Loucy (cell line): Measurements from ENCODE around the gene HUNK.

ENCODE experiments used
- H2AFZ ChIP-seq: fragments of 200-600 bp; sonication (generic); 2 replicates; pipeline ENCODE4 v1.6.0; 2016; ENCODE audit warnings: antibody characterized with exemption, mild to moderate bottlenecking, low read length, moderate library complexity
- H3F3A ChIP-seq: fragments of 200-600 bp; 2 replicates; pipeline ENCODE4 v1.6.0; 2016; ENCODE audit warnings: antibody characterized with exemption, low read depth, mild to moderate bottlenecking
- H3K27me3 ChIP-seq: fragments of 200-600 bp; sonication (generic); 2 replicates; pipeline ENCODE4 v1.6.1; 2014; ENCODE audit warnings: low read length, mild to moderate bottlenecking; ENCODE audit not compliant: insufficient read depth, poor library complexity, severe bottlenecking
- H3K36me3 ChIP-seq: fragments of 200-600 bp; sonication (generic); 2 replicates; pipeline ENCODE4 v1.6.1; 2016; ENCODE audit warnings: low read length; ENCODE audit not compliant: insufficient read depth
- H3K4me1 ChIP-seq: fragments of 200-600 bp; sonication (generic); 2 replicates; pipeline ENCODE4 v1.5.1; 2014; ENCODE audit warnings: low read length, mild to moderate bottlenecking; ENCODE audit not compliant: insufficient read depth, poor library complexity, severe bottlenecking
- H3K4me2 ChIP-seq: fragments of 200-600 bp; sonication (generic); 2 replicates; pipeline ENCODE4 v1.6.0; 2014; ENCODE audit warnings: antibody characterized with exemption, low read length, low read depth, mild to moderate bottlenecking; ENCODE audit not compliant: poor library complexity, severe bottlenecking
- H3K4me3 ChIP-seq: fragments of 200-600 bp; sonication (generic); 2 replicates; pipeline ENCODE4 v1.5.1; 2014; ENCODE audit warnings: low read length, mild to moderate bottlenecking, mixed read lengths; ENCODE audit not compliant: poor library complexity, severe bottlenecking
- H3K79me2 ChIP-seq: fragments of 200-600 bp; sonication (generic); 2 replicates; pipeline ENCODE4 v1.6.1; 2014; ENCODE audit warnings: low read length; ENCODE audit not compliant: insufficient read depth
- H3K9ac ChIP-seq: fragments of 200-600 bp; sonication (generic); 2 replicates; pipeline ENCODE4 v1.6.0; 2014; ENCODE audit warnings: mild to moderate bottlenecking, low read depth, low read length, moderate library complexity; ENCODE audit not compliant: poor library complexity, severe bottlenecking
- H3K9me2 ChIP-seq: fragments of 200-600 bp; sonication (generic); replicated peaks from 2 replicates; pipeline ENCODE4 v1.6.1; 2016; ENCODE audit warnings: low read depth, low read length, mixed read lengths
- H3K9me3 ChIP-seq: fragments of 200-600 bp; sonication (generic); 2 replicates; pipeline ENCODE4 v1.6.1; 2014; ENCODE audit warnings: mild to moderate bottlenecking, antibody characterized with exemption, low read length, low read depth; ENCODE audit not compliant: insufficient read depth
- H4K20me1 ChIP-seq: fragments of 200-600 bp; sonication (generic); 2 replicates; pipeline ENCODE4 v1.6.0; 2014; ENCODE audit warnings: antibody characterized with exemption, low read length, mild to moderate bottlenecking; ENCODE audit not compliant: insufficient read depth, poor library complexity, severe bottlenecking
- CTCF ChIP-seq: fragments of 200-600 bp; sonication (generic); conservative IDR thresholded peaks from 2 replicates; pipeline ENCODE4 v1.5.1; 2014; ENCODE audit warnings: mild to moderate bottlenecking, antibody characterized with exemption, low read length
- EZH2phosphoT487 ChIP-seq: fragments of 200-600 bp; IDR thresholded peaks from 2 replicates; pipeline ENCODE4 v1.6.1; 2018; ENCODE audit warnings: antibody characterized with exemption, mild to moderate bottlenecking, moderate library complexity, borderline replicate concordance

The HUNK gene

GRCh38 chr21:31973402-31973944, 100.7 kb downstream of the HUNK start:
- no peaks in the 10 kb centered on the region for H3K9me3 ChIP-seq
- no peaks in the 10 kb centered on the region for H3F3A ChIP-seq
- no peak overlapping the region for H3K4me2 ChIP-seq
- no peaks in the 10 kb centered on the region for H3K27me3 ChIP-seq
- H3K4me3 ChIP-seq, result no peak overlapping the region
- H3K79me2 ChIP-seq, result no peaks in the 10 kb centered on the region
- H4K20me1 ChIP-seq, result no peaks in the 10 kb centered on the region
- no peaks in the 10 kb centered on the region for H3K4me1 ChIP-seq
- no peak overlapping the region for H3K9ac ChIP-seq
- H3K36me3 ChIP-seq, result no peaks in the 10 kb centered on the region
- H3K9me2 ChIP-seq, result no peaks in the 10 kb centered on the region
- no peak overlapping the region for H2AFZ ChIP-seq
- no peak for TF ChIP-seq CTCF
- TF ChIP-seq EZH2phosphoT487, result no peak

GRCh38 chr21:31974454-31974985, 101.7 kb downstream of the HUNK start:
- Histone ChIP-seq H3K79me2 (no peaks in the 10 kb centered on the region), H3K27me3 (no peaks in the 10 kb centered on the region), H2AFZ (no peak overlapping the region), H3K36me3 (no peaks in the 10 kb centered on the region), H3K4me3 (no peak overlapping the region), H3K9ac (no peak overlapping the region), H4K20me1 (no peaks in the 10 kb centered on the region), H3K9me3 (no peaks in the 10 kb centered on the region), H3K4me1 (no peaks in the 10 kb centered on the region), H3K4me2 (no peak overlapping the region), H3F3A (no peaks in the 10 kb centered on the region), H3K9me2 (no peaks in the 10 kb centered on the region)
- TF ChIP-seq EZH2phosphoT487 (no peak), CTCF (no peak)

- Histone ChIP-seq H2AFZ (no peak overlapping the region), H3K9me2 (no peaks in the 10 kb centered on the region), H3K9me3 (no peaks in the 10 kb centered on the region), H3K36me3 (no peaks in the 10 kb centered on the region), H4K20me1 (no peaks in the 10 kb centered on the region), H3K27me3 (no peaks in the 10 kb centered on the region), H3K4me2 (no peak overlapping the region), H3K79me2 (no peaks in the 10 kb centered on the region), H3K4me1 (no peaks in the 10 kb centered on the region), H3F3A (no peaks in the 10 kb centered on the region), H3K9ac (no peak overlapping the region), H3K4me3 (no peak overlapping the region)
- TF ChIP-seq CTCF (no peak), EZH2phosphoT487 (no peak)
These were observed 102.7 kb downstream of the HUNK start for GRCh38 chr21:31975491-31975890.
